NCI-H510A treated with DMSO at 0.1 percent for 48 hours (cell line): ENCODE results near the gene ADAM21.
"Not testable (repeated sequence)": the region's sequence is repeated elsewhere in the genome, so short reads cannot be mapped to it uniquely, and the experiment has no call there.

Experiments
- DNase-seq: peaks from one replicate; lab custom pipeline; 2025; lab: John Stamatoyannopoulos, UW

Gene ADAM21

GRCh38 chr14:70451874-70452273, at the start of gene ADAM21:
ADAM21 (plus strand) TSS chr14:70452174; CDS start chr14:70457500, 5,326 bp downstream.
- DNase-seq = no peak

- not testable (repeated sequence) for DNase-seq
Observed at GRCh38 chr14:70403335-70403734, 48.6 kb upstream of the ADAM21 start.

- DNase-seq = not testable (repeated sequence)
Observed at GRCh38 chr14:70406216-70406615, 45.8 kb upstream of the ADAM21 start.

- DNase-seq = no peak
Observed at GRCh38 chr14:70407621-70408020, 44.4 kb upstream of the ADAM21 start.

GRCh38 chr14:70415788-70416187, 36.2 kb upstream of the ADAM21 start:
- no peak for DNase-seq

GRCh38 chr14:70416338-70416724, 35.6 kb upstream of the ADAM21 start:
- peak; percentile 70 for DNase-seq

- DNase-seq = peak; percentile 83
Observed at GRCh38 chr14:70416725-70417349, 35.1 kb upstream of the ADAM21 start, which contains the start of gene SYNJ2BP. SYNJ2BP (minus strand) TSS chr14:70417090; CDS start chr14:70416963, 127 bp downstream.

- DNase-seq = not testable (repeated sequence)
Observed at GRCh38 chr14:70419270-70419931, 32.6 kb upstream of the ADAM21 start.

GRCh38 chr14:70422538-70422937, 29.4 kb upstream of the ADAM21 start:
- DNase-seq = no peak

- DNase-seq = peak; percentile 8
Observed at GRCh38 chr14:70425354-70425753, 26.6 kb upstream of the ADAM21 start.

GRCh38 chr14:70426555-70426954, 25.4 kb upstream of the ADAM21 start:
- DNase-seq = not testable (repeated sequence)

- DNase-seq = no peak
Observed at GRCh38 chr14:70436867-70437266, 15.1 kb upstream of the ADAM21 start.

GRCh38 chr14:70441641-70442040, 10.3 kb upstream of the ADAM21 start:
- DNase-seq = no peak

- DNase-seq = no peak
Observed at GRCh38 chr14:70442750-70443149, 9.2 kb upstream of the ADAM21 start.

- DNase-seq = peak; percentile 67
Observed at GRCh38 chr14:70448633-70449340, 3.2 kb upstream of the ADAM21 start.

- DNase-seq = no peak
Observed at GRCh38 chr14:70454731-70455130, 2.8 kb downstream of the ADAM21 start.

- DNase-seq = no peak
Observed at GRCh38 chr14:70468731-70469130, 16.8 kb downstream of the ADAM21 start.

GRCh38 chr14:70470863-70471563, 19.0 kb downstream of the ADAM21 start:
- DNase-seq = not testable (repeated sequence)

GRCh38 chr14:70472253-70473159, 20.5 kb downstream of the ADAM21 start:
- DNase-seq = no peak

- DNase-seq = no peak
Observed at GRCh38 chr14:70473825-70474224, 21.9 kb downstream of the ADAM21 start.

GRCh38 chr14:70475459-70475858, 23.5 kb downstream of the ADAM21 start:
- DNase-seq = not testable (repeated sequence)
